ENCODE data around the gene TAOK3.
"Not testable (repeated sequence)": the region's sequence is repeated elsewhere in the genome, so short reads cannot be mapped to it uniquely, and the experiment has no call there.

TAOK3 gene

DNA sequence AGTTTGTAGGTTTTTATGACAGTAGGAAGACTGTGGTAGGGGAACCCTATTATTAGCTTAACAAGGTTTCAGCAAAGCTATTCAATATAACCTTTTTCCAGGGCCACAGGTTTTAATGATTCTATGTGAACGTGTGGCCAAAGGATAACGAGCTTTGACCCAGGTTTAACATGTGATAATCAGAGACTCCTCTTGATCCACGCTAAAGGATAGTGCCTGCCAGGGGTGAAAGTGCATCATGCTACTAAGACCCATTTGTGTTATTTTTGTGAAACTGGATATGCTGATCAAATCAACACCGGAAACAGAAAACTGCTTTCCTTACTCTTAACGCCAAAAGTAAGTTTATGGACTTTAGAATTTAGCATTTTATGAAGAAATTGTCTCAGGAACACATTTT is 909 bp upstream of the TAOK3 start:
- DNase-seq (ENCODE audit: low read depth in 2 of 2): no peak

- DNase-seq (ENCODE audit: low read depth in 2 of 2): no peak
Observed at GRCh38 chr12:118371321-118372282, 1.1 kb downstream of the TAOK3 start.

- no peak for DNase-seq (ENCODE audit: low read depth in 2 of 2)
Observed at GRCh38 chr12:118370601-118371000, 2.1 kb downstream of the TAOK3 start.

- DNase-seq (ENCODE audit: low read depth in 2 of 2): no peak
Observed at GRCh38 chr12:118368821-118369220, 3.9 kb downstream of the TAOK3 start.

GRCh38 chr12:118361889-118362288 is 10.8 kb downstream of the TAOK3 start:
- DNase-seq (ENCODE audit: low read depth in 2 of 2): no peak

DNA sequence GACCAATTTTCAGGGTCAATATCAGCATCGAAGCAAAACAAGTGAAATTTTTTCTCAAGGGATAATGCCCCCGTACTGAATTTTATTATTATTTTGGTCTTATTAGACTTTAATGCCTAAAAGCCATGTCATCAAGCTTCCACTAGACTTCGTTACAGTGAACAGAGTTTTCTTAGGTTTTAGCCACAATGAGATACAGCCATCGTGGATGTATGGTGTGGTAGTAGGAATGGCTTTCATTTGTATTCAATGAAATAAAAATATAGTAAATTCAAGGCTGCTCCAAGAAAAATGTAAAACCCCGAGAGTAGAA is 11.7 kb downstream of the TAOK3 start:
- DNase-seq (ENCODE audit: low read depth in 2 of 2): no peak

DNA sequence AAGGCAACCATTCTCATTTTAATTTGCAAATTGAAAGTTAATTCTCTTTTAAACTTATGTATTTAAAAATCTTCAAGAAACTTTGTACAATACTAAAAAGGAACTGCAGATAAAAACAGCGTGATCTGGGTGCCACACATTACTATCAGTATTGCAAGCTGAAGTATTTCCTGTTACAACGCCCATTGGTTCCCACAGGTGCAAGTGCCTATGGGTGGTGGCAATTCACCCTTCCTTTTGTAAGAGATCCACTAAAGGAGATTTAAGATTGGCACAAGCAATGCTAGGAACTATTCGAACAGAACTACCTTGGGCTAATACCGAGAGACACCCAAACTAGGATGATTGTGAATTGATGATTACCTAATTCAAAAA is 13.2 kb downstream of the TAOK3 start:
- no peak for DNase-seq (ENCODE audit: low read depth in 2 of 2)

DNA sequence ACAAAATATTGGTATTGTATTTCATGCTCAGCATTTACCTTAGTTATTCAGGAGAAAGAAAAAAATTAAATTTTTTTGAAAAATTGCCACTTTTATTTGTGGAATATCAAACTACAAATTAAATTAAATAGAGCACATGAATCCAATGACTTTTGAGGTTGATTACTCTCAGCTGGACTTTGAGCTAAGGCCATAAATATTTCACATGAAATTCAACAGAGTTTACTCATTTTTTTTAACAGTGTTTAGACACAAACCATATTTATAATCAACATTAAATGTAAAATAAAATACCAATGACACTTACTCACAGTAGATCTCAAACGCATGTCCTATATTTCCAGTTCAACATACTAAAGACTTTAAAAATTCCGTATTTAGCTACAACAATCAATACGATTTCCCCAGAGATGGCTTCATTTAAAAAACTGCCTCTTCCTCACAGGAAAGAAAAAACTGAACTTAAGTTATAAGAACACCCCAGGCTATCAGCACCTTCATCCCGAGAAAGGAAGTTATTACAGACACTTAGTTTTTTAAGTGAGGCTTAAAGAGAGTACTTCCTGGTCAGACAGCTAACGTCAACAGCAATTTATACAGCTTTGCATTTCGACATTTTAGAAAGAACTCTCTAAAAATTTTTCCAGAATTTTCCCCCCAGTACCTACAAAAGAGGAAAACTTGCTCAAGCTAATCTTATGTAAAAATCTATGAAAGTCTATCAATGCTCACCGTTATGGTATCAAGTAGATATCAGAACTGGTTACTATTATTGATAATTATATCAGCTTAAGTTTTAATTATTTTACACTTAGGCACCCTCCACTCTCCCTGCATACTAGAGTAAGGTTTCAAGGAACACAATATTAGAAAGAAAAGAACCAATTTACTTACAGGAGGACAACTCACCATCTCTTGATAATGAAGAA is 13.8 kb downstream of the TAOK3 start:
- no peak for DNase-seq (ENCODE audit: low read depth in 2 of 2)

DNA sequence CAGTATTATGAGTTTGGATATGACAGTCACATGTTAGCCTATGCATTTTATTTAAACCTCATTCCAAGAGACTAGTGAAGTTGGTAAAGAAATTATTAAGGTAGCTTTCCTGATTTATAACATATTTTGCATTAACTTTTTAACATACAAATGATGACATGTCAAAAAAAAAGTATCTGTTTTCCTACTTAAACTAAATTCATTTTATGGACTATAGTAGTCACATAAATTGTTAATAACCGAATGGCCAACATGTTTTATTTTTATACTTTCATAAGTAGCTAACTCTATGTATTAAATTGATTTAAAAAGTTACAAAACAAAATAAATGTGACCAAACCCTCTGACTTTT is 14.7 kb downstream of the TAOK3 start:
- DNase-seq (ENCODE audit: low read depth in 2 of 2): no peak

DNA sequence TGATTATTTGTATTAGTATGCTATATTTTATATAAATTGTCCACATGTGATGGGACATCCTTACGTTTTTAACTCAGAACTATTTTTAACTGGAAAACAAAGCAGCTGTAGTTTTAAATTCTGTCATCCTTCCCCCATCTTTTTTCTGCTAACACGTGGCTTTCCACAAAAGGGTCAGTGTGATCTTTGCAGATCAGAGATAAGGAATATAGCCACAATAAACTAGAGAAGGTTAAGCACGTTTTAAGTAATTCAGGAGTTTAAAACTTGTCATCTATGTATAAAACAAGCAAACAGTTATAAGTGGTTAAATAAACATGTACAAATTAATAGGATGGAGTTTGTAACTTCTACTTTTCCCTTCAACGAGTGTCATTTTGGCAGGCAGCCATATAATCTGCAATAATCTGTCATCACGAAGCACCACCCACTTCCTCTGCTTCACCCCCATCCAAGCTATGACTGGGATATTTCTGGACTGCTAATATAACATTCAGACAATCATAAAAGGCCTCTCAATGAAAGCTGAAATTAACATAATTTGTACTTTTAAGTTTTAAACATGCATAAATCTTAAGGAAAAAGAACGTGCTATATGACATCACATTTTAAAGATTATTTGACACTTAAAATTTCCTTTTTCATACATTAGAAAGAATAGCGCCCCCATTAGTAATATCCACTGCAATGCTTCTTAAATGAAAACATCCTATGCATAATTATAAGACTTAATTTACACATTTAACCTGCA is 15.3 kb downstream of the TAOK3 start:
- no peak for DNase-seq (ENCODE audit: low read depth in 2 of 2)

GRCh38 chr12:118356809-118357256 is 15.9 kb downstream of the TAOK3 start:
- no peak for DNase-seq (ENCODE audit: low read depth in 2 of 2)

- DNase-seq (ENCODE audit: low read depth in 2 of 2): no peak
Observed at GRCh38 chr12:118355843-118356242, 16.9 kb downstream of the TAOK3 start.

DNA sequence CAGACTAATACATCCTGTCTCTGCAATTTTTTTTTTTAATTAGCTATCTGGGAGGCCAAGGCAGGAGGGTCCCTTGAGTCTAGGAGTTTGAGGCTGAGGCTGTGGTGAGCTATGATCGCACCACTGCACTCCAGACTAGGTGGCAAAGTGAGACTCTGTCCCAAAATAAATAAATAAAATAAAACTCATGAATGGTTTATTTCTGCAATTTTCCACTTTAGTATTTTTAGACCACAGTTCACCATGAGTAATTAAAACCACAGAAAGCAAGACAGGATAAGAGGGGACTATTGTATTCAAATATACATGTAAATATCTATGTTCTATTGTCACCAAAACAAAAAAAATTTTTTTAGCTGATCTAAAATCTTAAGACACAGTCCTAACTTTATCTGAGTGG is 17.8 kb downstream of the TAOK3 start:
- no peak for DNase-seq (ENCODE audit: low read depth in 2 of 2)

GRCh38 chr12:118354503-118354902 is 18.2 kb downstream of the TAOK3 start:
- DNase-seq (ENCODE audit: low read depth in 2 of 2): not testable (repeated sequence)

DNA sequence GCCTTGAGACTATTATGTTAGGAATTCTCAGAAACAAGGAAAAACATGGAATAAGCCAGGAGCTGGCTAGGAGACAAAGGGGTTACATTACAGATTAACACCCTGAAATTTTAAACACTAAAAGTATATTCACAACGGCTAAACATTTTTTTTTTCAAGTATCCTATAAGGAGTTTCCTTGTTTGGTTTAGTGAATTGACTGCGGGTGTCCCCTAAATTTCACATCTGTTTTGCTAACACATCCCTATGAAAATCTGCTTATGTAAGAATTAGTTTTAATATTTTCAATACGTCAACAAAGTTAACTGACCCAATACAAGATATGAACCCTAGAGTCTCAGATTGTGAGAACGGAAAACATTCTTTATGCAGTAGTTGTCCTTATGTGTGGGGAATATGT is 19.0 kb downstream of the TAOK3 start:
- DNase-seq (ENCODE audit: low read depth in 2 of 2): no peak

DNA sequence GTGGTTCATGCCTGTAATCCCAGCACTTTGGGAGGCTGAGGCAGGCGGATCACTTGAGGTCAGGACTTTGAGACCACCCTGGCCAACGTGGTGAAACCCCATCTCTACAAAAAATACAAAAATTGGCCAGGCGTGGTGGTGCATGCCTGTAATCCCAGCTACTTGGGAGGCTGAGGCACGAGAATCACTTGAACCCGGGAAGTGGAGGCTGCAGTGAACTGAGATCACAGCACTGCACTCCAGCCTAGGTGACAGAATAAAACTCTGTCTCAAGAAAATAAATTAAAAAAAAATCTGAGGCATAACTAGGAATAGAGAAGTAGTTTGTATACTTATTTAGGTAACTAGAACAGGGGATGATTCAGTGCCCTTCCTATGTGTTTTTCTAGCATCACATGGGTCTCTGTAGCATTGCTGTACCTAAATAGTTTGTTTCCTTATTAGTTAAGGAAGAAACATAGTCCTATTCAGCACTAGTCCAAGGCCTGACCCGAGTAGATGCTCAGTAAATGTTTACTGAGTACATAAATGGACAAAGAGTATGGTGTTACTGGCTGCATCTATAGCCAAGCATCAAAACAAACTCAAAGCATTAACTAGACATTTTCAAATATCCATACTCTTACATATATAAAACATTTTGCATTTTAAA is 21.7 kb downstream of the TAOK3 start:
- no peak for DNase-seq (ENCODE audit: low read depth in 2 of 2)

- no peak for DNase-seq (ENCODE audit: low read depth in 2 of 2)
Observed at GRCh38 chr12:118347916-118348315, 24.8 kb downstream of the TAOK3 start.

DNA sequence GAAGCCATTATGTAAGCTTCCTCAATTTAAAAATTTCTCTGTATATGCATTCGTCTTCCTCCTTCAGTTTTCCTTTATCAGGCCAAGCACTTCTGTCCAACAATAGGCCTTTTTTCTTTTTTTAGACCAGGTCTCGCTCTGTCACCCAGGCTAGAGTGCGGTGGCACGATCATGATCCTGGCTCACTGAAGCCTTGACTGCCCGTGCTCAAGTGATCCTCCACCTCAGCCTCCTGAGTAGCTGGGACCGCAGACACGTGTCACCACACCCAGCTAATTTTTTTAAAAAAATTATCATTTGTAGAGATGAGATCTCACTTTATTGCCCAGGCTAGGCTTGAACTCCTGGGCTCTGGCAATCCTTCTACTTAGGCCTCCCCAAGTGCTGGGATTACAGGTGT is 25.8 kb downstream of the TAOK3 start:
- DNase-seq (ENCODE audit: low read depth in 2 of 2): no peak

- DNase-seq (ENCODE audit: low read depth in 2 of 2): no peak
Observed at GRCh38 chr12:118345355-118345754, 27.4 kb downstream of the TAOK3 start.

GRCh38 chr12:118344829-118345228 is 27.9 kb downstream of the TAOK3 start:
- DNase-seq (ENCODE audit: low read depth in 2 of 2): no peak

GRCh38 chr12:118342090-118342489 is 30.6 kb downstream of the TAOK3 start:
- no peak for DNase-seq (ENCODE audit: low read depth in 2 of 2)

All from stimulated activated CD8-positive, alpha-beta memory T cell treated with anti-CD3 and anti-CD28 coated beads, Interleukin-7, amount 100 ng/mL, for 1 hour (primary cell).